H7 (cell line): ENCODE results near the gene SAC3D1. TPM values are rescaled to one million over a fixed set of nuclear protein-coding genes. Genes with fewer than 3 reads are reported as not detected.

Source experiments
- DNase-seq: peaks from one replicate; pipeline ENCODE4 v3.0.0; 2012
- H3K27me3 ChIP-seq: 2 replicates; pipeline ENCODE4 v1.6.0; 2011; ENCODE audit warnings: mild to moderate bottlenecking, low read length; ENCODE audit not compliant: control insufficient read depth, insufficient read depth
- H3K36me3 ChIP-seq: replicated peaks from 2 replicates; pipeline ENCODE4 v1.5.1; 2011; ENCODE audit warnings: low read length; ENCODE audit not compliant: control insufficient read depth, insufficient read depth
- H3K4me3 ChIP-seq: 2 replicates; pipeline ENCODE4 v1.5.1; 2011; ENCODE audit warnings: low read depth, mild to moderate bottlenecking, control low read depth, low read length, moderate library complexity; ENCODE audit not compliant: insufficient read depth
- total RNA-seq: library from RNA; depleted of rRNA; stranded (reverse); fragments of >200 nt; shearing (Covaris generic); gene quantifications from 2 replicates; pipeline ENCODE4 v1.2.3, GENCODE V29; 2014; rRNA removed

SAC3D1 gene
- total RNA-seq, 1 experiment from 2014 or later, result 15.4 TPM

- no peaks in the 10 kb centered on the region for H3K27me3 ChIP-seq
- peaks cover 26% of the 10 kb centered on the region for H3K36me3 ChIP-seq
- DNase-seq, result peak; percentile 40
- peak overlapping the region; percentile 88 for H3K4me3 ChIP-seq
Observed at GRCh38 chr11:65083134-65083833, 42.3 kb downstream of the SAC3D1 start.

- H3K27me3 ChIP-seq, result no peaks in the 10 kb centered on the region
- peak; percentile 100 for DNase-seq
- H3K4me3 ChIP-seq, result peak within 1 kb of the TSS; percentile 88
- peaks cover 20% of the 10 kb centered on the region for H3K36me3 ChIP-seq
Observed at GRCh38 chr11:65083834-65084597, 43.0 kb downstream of the SAC3D1 start, which contains the start of the genes CDCA5 and ZFPL1. Gene CDCA5, minus strand, starts transcription at chr11:65084040. Its CDS starts 62 bp downstream, at chr11:65083978. Gene ZFPL1, plus strand, starts transcription at chr11:65084222. Its CDS starts 477 bp downstream, at chr11:65084699.

GRCh38 chr11:65084598-65085375 lies 43.8 kb downstream of the SAC3D1 start:
- Histone ChIP-seq H3K27me3 (no peaks in the 10 kb centered on the region), H3K36me3 (peaks cover 17% of the 10 kb centered on the region), H3K4me3 (peak overlapping the region; percentile 88)
- DNase-seq, result no peak

GRCh38 chr11:65085446-65085845 lies 44.4 kb downstream of the SAC3D1 start:
- Histone ChIP-seq H3K36me3 (peaks cover 12% of the 10 kb centered on the region), H3K4me3 (no peak overlapping the region), H3K27me3 (no peaks in the 10 kb centered on the region)
- no peak for DNase-seq

- H3K4me3 ChIP-seq, result no peak overlapping the region
- H3K36me3 ChIP-seq, result peaks cover 5% of the 10 kb centered on the region
- H3K27me3 ChIP-seq, result no peaks in the 10 kb centered on the region
- DNase-seq, result no peak
Observed at GRCh38 chr11:65086809-65087208, 45.8 kb downstream of the SAC3D1 start.

GRCh38 chr11:65087216-65087615 lies 46.2 kb downstream of the SAC3D1 start:
- Histone ChIP-seq H3K27me3 (no peaks in the 10 kb centered on the region), H3K36me3 (peaks cover 1% of the 10 kb centered on the region), H3K4me3 (no peak overlapping the region)
- DNase-seq, result no peak

GRCh38 chr11:65087827-65088226 lies 46.8 kb downstream of the SAC3D1 start:
- no peak for DNase-seq
- peaks cover 1% of the 10 kb centered on the region; the same call in 1 of the 2 replicates for H3K36me3 ChIP-seq
- H3K27me3 ChIP-seq, result no peaks in the 10 kb centered on the region
- H3K4me3 ChIP-seq, result no peak overlapping the region

- peaks cover 1% of the 10 kb centered on the region; the same call in 1 of the 2 replicates for H3K36me3 ChIP-seq
- no peak for DNase-seq
Observed at GRCh38 chr11:65089621-65090020, 48.6 kb downstream of the SAC3D1 start.

GRCh38 chr11:65090628-65091027 lies 49.6 kb downstream of the SAC3D1 start:
- DNase-seq, result no peak
- Histone ChIP-seq H3K4me3 (no peak overlapping the region), H3K36me3 (peaks cover under 1% of the 10 kb centered on the region; the same call in 1 of the 2 replicates), H3K27me3 (no peaks in the 10 kb centered on the region)

More at GRCh38 chr11:65089621-65090020, 48.6 kb downstream of the SAC3D1 start:
- no peaks in the 10 kb centered on the region for H3K27me3 ChIP-seq
- no peak overlapping the region for H3K4me3 ChIP-seq

Other genes starting within 250 kb of the SAC3D1 start
- 24.5 and 29.7 TPM in 2 replicates for gene MAP4K2, start 238.0 kb upstream of the SAC3D1 start, total RNA-seq
- 31.7 and 40.0 TPM in 2 replicates for gene MEN1, start 230.7 kb upstream of the SAC3D1 start, total RNA-seq
- gene CDC42BPG, start 196.6 kb upstream of the SAC3D1 start, total RNA-seq, result 2.3 and 2.6 TPM in 2 replicates
- gene EHD1, start 162.6 kb upstream of the SAC3D1 start, total RNA-seq, result 23.7 and 30.2 TPM in 2 replicates
- gene ATG2A, start 124.0 kb upstream of the SAC3D1 start, total RNA-seq, result 19.3 and 22.5 TPM in 2 replicates
- 5.0 and 6.0 TPM in 2 replicates for gene PPP2R5B, start 116.5 kb upstream of the SAC3D1 start, total RNA-seq
- gene GPHA2, start 105.3 kb upstream of the SAC3D1 start, total RNA-seq, result 2.4 TPM in 1 of 2 replicates, not detected in the other
- 0.97 and 1.1 TPM in 2 replicates for gene MAJIN, start 69.1 kb upstream of the SAC3D1 start, total RNA-seq
- gene BATF2, start 44.2 kb upstream of the SAC3D1 start, total RNA-seq, result 0.55 TPM in 1 of 2 replicates, not detected in the other
- gene ARL2, start 27.1 kb upstream of the SAC3D1 start, total RNA-seq, result 219 and 221 TPM in 2 replicates
- gene SNX15, start 13.8 kb upstream of the SAC3D1 start, total RNA-seq, result 11.8 and 12.7 TPM in 2 replicates
- gene NAALADL1, start 17.3 kb downstream of the SAC3D1 start, total RNA-seq, result 1.4 and 2.4 TPM in 2 replicates
- 83.8 and 88.7 TPM in 2 replicates for gene CDCA5, start 42.8 kb downstream of the SAC3D1 start, total RNA-seq
- gene ZFPL1, start 43.0 kb downstream of the SAC3D1 start, total RNA-seq, result 53.8 and 55.3 TPM in 2 replicates
- gene VPS51, start 55.0 kb downstream of the SAC3D1 start, total RNA-seq, result 162 and 186 TPM in 2 replicates
- gene TM7SF2, start 70.7 kb downstream of the SAC3D1 start, total RNA-seq, result 31.9 and 45.2 TPM in 2 replicates
- gene ZNHIT2, start 76.5 kb downstream of the SAC3D1 start, total RNA-seq, result 14.1 and 22.5 TPM in 2 replicates
- gene FAU, start 80.9 kb downstream of the SAC3D1 start, total RNA-seq, result 779 and 1,014 TPM in 2 replicates
- 89.9 and 93.3 TPM in 2 replicates for gene MRPL49, start 81.1 kb downstream of the SAC3D1 start, total RNA-seq
- gene SYVN1, start 93.3 kb downstream of the SAC3D1 start, total RNA-seq, result 11.5 and 21.9 TPM in 2 replicates
- gene SPDYC, start 129.0 kb downstream of the SAC3D1 start, total RNA-seq, result 2.0 and 2.3 TPM in 2 replicates
- 160 and 165 TPM in 2 replicates for gene CAPN1, start 140.7 kb downstream of the SAC3D1 start, total RNA-seq
- 27.6 and 35.2 TPM in 2 replicates for gene POLA2, start 220.8 kb downstream of the SAC3D1 start, total RNA-seq